AG10803 (cell line): ENCODE data around the gene ARL14EP.
A peak's percentile ranks its signal among the peaks of the same experiment; 100 is the strongest.

ENCODE experiments used
- DNase-seq: peaks from one replicate; pipeline ENCODE4 v3.0.0; 2010; ENCODE audit warnings: low read depth
- H3K4me3 ChIP-seq: 2 replicates; pipeline ENCODE4 v1.5.1; 2011; ENCODE audit warnings: mild to moderate bottlenecking, low read length, control low read depth
- TF ChIP-seq, protein P1 (sequence below): conservative IDR thresholded peaks from 2 replicates; pipeline ENCODE4 v1.5.1; 2011; ENCODE audit warnings: mild to moderate bottlenecking, low read length, control low read depth, inconsistent platforms

Gene ARL14EP

DNA sequence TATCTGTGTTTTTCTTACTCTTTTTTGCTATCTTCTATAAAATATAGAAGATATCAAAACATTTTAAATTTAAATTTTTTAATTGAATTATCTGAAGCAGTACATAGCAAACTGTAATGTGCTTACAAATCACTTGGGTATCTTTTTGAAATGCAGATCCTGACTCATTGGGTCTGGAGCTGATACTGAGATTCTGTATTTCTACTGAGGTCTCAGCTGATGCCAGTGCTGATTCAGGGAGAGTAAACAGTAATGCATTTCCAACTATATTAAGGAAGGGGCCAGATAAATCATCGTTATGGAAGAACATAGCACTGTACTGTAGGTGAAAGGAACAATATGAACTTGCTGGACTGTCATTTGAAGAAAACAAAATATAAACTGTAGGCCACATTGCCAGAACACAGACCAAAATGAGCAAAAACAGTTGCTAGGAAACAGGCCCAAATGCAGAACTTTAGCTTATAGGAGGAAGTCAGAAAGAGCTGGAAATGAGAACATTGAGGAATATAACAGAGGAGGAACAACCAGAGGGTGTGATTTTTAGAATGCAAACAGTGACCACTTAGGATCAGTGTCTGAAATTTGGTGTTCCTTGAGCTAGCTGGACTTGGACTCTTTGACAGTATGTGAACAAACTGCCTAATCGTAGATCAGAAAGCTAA, 3.3 kb downstream of the ARL14EP start:
- no peak overlapping the region for H3K4me3 ChIP-seq
- peak; percentile 10 for DNase-seq
- TF ChIP-seq, protein P1, sequence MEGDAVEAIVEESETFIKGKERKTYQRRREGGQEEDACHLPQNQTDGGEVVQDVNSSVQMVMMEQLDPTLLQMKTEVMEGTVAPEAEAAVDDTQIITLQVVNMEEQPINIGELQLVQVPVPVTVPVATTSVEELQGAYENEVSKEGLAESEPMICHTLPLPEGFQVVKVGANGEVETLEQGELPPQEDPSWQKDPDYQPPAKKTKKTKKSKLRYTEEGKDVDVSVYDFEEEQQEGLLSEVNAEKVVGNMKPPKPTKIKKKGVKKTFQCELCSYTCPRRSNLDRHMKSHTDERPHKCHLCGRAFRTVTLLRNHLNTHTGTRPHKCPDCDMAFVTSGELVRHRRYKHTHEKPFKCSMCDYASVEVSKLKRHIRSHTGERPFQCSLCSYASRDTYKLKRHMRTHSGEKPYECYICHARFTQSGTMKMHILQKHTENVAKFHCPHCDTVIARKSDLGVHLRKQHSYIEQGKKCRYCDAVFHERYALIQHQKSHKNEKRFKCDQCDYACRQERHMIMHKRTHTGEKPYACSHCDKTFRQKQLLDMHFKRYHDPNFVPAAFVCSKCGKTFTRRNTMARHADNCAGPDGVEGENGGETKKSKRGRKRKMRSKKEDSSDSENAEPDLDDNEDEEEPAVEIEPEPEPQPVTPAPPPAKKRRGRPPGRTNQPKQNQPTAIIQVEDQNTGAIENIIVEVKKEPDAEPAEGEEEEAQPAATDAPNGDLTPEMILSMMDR: no peak

DNA sequence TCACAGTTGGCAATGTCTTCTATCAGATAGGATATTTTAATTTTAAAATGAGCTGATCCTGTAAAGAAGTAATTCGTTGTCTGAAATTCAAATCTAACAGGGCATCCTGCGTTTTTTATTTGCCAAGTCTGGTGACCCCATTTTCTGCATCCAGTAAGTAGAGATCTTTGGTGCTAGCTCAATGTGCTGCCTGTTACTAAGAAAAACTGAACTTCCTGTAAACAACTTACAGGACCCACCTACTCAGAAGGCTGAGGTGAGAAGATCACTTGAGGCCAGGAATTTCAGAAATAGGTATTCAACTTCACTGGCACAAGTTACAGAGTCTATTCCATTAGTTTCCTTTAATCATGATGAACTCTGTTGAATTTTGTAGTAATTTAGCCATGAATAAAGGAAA, 4.0 kb downstream of the ARL14EP start:
- H3K4me3 ChIP-seq: no peak overlapping the region
- no peak for DNase-seq
- TF ChIP-seq, protein P1: no peak

DNA sequence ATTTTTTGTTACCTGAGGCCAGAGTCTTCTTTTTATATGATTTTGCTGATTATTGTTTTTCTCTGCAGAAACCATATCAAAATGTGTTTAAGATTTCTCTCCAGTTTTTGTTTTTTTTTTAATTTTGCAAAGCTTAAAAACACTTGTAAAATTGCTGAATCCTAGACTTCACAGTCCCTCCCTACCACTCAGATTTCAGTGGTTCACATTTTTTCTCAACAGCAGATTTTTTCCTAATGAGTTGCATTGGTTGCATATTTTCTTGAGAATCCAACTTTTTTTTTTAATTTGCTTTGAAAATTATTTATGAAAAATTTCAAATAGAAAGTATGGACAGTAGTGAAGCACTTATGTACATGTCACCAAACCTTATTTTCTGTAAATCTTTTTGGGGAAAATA, 5.8 kb downstream of the ARL14EP start:
- peak; percentile 52 for DNase-seq
- H3K4me3 ChIP-seq: no peak overlapping the region
- TF ChIP-seq, protein P1: no peak

DNA sequence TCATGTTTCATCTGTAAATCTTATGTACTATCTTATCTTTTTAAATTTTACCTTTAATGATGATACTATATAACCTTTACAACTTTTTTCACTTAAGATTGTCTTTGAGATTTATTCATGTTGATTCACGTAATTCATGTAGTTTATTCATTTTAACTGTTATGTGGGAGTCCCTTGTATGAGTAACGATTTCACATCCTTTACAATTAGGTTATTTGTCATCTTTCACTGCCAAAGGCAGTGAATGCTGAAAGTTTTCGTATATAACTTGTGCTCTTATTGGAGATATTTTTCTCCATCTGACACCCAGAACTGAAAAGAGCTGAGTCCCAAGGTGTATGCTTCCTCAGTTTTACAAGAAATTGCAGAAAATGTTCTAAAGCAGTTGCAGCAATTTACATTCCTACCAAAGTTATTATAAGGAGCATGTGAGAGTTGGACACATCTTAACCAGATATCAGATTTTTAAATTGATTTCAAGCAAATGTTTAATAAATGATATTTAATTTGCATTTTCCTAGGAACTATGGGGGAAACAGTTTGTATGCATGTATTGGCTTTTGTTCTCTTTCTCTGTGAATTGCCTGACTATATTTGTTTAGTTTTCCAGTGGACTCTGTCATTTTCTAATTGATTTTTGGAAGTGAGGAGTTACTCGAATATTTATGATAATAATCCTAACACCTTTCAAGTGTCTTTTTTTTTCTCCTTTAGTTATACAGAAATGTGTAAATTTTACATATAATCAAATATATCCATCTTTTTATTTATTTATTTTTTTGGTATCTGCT, 6.4 kb downstream of the ARL14EP start:
- no peak for DNase-seq
- TF ChIP-seq, protein P1: no peak
- no peak overlapping the region for H3K4me3 ChIP-seq

DNA sequence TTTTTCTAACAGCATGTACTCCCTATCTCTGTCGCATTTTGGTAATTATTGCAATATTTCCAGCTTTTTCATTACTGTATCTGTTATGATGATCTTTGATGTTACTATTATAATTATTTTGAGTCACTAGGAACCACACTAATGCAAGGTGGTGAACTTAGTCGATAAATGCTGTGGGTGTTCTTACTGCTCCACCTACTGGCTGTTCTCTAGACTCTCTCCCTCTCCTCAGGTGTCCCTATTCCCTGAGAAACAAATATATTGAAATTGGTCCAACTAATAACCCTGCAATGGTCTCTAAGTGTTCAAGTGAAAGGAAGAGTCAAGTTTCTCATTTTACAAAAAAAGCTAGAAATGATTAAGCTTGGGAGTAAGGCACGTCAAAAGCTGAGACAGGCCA, 10.5 kb downstream of the ARL14EP start:
- H3K4me3 ChIP-seq: no peak overlapping the region
- TF ChIP-seq, protein P1: peak; percentile 49
- no peak for DNase-seq

DNA sequence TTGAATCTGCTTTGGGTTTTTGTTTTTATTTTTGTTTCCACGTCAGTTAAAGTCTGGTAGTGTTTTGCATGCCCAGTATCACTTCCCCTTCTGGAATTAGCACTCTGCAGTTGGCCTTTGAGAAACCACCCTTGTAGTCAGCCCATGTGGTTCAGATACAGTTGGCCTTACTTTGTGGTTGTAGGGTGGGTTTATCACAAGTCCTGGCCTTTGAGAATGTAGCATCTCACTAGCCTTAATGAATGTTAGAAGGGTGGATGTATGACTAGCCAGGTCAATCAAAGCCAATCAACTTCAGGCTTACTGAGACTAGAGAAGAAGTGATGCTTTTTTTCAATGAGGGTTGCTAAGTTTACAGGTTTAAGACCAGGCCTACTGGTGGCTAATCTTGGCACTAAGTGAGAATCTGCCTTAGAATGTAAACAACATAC, 19.8 kb downstream of the ARL14EP start:
- TF ChIP-seq, protein P1: no peak
- no peak overlapping the region for H3K4me3 ChIP-seq
- DNase-seq: no peak

DNA sequence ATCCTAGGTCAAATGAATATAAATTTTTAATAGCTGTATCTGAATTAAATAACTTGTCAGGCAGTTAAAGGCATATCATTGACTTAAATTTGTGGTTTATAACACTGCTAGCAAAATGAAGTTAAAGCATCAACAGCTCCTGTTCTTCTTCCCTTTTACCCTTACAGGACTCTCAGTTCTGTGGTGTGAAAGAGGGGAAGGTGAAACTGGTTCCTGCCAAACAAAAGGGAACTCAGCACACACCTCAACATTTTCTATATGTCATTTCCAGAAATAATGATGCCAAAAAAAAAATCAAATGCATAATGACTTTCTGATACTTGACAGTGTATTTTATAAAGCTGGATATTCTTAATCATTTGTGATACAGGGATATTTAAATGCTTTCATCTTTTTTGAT, 21.2 kb downstream of the ARL14EP start:
- TF ChIP-seq, protein P1: no peak
- no peak for DNase-seq
- no peak overlapping the region for H3K4me3 ChIP-seq
